DND-41 (cell line): ENCODE measurements around the gene TET3.

Source experiments
- CTCF ChIP-seq: IDR thresholded peaks from 2 replicates; pipeline ENCODE4 v1.5.1; 2012; ENCODE audit warnings: borderline replicate concordance, low read length, moderate library complexity, mild to moderate bottlenecking; ENCODE audit not compliant: poor library complexity, severe bottlenecking; ENCODE audit errors: extremely low read depth
- EZH2 ChIP-seq: IDR thresholded peaks from 3 replicates; pipeline ENCODE4 v1.6.1; 2012; ENCODE audit warnings: borderline replicate concordance, low read depth, mild to moderate bottlenecking, moderate library complexity, low read length, inconsistent platforms; ENCODE audit not compliant: severe bottlenecking

- TF ChIP-seq CTCF (no peak), EZH2 (no peak)
Observed at GRCh38 chr2:73935641-73936040, 49.1 kb upstream of the TET3 start.
